GM12864 (cell line): ENCODE data around the gene ERBB4.
"Not testable (repeated sequence)": the region's sequence is repeated elsewhere in the genome, so short reads cannot be mapped to it uniquely, and the experiment has no call there.

ENCODE experiments used
- DNase-seq: peaks from one replicate; pipeline ENCODE4 v3.0.0-alpha.2; 2011; ENCODE audit warnings: low read depth
- H3K4me3 ChIP-seq: 2 replicates; pipeline ENCODE4 v1.5.1; 2011; ENCODE audit warnings: mild to moderate bottlenecking, low read depth, low read length, control low read depth
- TF ChIP-seq, protein P1 (sequence below): IDR thresholded peaks from 2 replicates; pipeline ENCODE4 v1.5.1; 2011; ENCODE audit warnings: low read depth, mild to moderate bottlenecking, moderate library complexity, low read length, control low read depth, inconsistent platforms; ENCODE audit errors: missing control alignments

The ERBB4 gene

DNA sequence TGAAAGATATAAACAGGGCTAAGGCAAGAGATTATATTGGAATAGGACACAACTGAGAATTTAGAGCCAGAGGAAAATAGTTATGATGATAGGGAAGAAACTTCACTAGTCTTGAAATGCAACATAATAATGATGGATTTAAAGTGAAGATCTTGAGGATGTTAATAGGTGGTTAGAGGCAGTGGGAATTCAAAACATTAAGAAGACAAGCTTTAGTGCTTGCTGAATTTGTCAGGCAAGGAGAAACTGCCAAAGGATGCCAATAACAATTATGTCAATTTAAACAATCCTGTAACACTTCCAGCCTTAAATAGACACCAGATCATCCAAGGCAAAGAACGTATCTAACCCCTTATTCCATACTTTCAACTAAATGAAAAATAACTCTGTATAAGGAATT is 330.1 kb downstream of the ERBB4 start:
- no peak overlapping the region for H3K4me3 ChIP-seq
- TF ChIP-seq, protein P1, sequence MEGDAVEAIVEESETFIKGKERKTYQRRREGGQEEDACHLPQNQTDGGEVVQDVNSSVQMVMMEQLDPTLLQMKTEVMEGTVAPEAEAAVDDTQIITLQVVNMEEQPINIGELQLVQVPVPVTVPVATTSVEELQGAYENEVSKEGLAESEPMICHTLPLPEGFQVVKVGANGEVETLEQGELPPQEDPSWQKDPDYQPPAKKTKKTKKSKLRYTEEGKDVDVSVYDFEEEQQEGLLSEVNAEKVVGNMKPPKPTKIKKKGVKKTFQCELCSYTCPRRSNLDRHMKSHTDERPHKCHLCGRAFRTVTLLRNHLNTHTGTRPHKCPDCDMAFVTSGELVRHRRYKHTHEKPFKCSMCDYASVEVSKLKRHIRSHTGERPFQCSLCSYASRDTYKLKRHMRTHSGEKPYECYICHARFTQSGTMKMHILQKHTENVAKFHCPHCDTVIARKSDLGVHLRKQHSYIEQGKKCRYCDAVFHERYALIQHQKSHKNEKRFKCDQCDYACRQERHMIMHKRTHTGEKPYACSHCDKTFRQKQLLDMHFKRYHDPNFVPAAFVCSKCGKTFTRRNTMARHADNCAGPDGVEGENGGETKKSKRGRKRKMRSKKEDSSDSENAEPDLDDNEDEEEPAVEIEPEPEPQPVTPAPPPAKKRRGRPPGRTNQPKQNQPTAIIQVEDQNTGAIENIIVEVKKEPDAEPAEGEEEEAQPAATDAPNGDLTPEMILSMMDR: no peak
- no peak for DNase-seq

DNA sequence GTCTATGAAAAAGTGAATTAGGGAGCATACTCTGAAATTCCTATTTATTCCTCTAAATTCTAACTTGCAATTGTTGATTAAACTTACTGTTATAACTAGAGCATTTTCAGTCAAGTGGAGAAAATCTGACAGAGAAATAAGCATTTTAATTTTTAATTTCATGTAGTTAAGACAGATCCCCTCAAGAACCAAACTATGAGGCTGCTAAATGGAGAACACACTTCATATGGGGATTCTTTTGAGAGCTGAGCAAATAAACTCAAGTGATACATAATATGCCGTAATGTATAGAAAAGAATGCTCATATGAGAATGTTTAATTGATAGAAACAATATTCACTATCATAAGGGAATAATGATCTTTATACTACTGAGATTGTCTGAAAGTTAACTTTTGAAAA is 340.8 kb downstream of the ERBB4 start:
- DNase-seq: no peak
- H3K4me3 ChIP-seq: no peak overlapping the region
- TF ChIP-seq, protein P1: no peak

DNA sequence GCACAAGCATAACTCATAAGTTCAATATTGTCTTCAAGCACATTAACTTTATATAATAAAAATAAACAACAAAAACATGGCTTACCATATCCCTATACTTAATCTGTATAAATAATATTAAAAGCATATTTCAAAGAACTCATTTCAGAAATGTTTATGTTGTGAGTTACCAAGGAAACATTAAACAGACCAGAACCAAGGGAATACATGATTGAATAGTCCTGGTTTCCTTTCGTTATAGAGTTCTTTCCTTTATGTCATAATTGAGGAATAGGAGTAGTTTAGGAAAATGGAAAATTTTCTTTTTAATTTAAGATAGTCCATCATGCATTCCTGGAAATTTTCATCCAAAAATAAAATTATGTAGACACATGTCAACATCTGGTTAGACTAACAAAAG is 343.0 kb downstream of the ERBB4 start:
- H3K4me3 ChIP-seq: no peak overlapping the region
- TF ChIP-seq, protein P1: no peak
- no peak for DNase-seq

DNA sequence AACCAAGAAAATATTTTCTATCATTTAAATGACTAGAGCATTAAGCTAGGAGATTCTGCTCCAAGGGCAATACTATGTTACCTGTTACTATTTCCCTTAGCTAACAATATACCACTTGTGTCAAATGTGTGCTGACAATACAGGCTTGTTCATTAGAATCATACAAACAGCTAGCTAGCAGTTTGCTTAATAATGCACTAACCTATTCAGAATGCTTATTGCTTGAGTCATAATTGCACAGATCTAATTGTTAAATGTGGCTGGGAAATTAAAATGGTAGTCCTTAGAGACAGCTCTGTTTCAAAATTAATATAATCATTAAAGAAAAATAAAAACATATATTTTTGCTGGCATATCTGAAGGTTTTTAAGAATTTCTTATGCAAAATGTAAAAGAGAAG is 344.2 kb downstream of the ERBB4 start:
- no peak overlapping the region for H3K4me3 ChIP-seq

DNA sequence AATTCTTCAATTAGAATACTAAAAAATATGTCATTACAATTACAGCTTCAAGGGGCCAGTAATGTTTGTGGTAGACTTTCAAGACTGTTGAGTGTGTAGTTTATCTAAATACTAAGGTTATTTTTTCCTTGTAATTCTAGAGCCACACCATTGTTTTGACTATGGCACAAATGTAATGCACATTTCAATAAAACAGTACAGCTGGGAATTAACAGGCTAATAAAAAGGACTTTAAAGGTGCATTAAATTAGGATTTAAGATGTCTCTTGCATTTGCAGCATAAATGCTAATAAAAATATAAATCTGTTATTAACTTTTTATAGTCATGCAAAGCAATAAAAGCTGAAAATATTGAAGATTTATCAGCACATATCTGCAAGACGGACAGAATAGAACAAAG is 344.8 kb downstream of the ERBB4 start:
- no peak overlapping the region for H3K4me3 ChIP-seq
- no peak for DNase-seq
- TF ChIP-seq, protein P1: no peak

More for the DNA sequence above, 344.2 kb downstream of the ERBB4 start:
- DNase-seq: no peak
- TF ChIP-seq, protein P1: no peak

DNA sequence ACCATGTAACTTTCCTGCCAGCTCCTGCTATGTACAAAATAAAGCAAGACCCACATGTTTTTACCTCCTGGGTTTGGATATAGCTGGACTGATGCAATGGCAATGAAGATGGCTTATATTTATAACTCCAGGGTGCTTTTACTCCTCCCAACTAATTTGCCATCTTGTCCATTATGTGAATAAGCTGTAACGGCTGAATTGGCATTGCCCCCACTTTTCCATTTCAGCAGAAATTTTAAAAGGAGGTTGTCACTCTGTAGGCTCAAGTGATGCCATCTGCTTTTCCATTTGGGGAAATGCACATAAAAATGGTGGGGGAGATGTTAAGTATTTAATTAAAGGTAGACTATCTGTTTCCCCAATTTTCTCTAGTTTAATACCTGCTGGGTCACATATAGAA is 345.5 kb downstream of the ERBB4 start:
- TF ChIP-seq, protein P1: no peak
- no peak overlapping the region for H3K4me3 ChIP-seq
- DNase-seq: no peak

DNA sequence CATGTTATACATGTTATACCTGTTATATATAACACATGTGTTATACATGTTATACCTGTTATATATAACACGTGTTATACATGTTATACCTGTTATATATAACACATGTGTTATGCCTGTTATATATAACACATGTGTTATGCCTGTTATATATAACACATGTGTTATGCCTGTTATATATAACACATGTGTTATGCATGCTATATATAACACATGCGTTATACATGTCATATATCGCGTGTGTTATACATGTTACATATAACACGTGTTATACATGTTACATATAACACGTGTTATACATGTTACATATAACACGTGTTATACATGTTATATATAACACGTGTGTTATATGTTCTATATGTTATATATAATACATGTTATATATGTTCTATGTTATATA is 347.2 kb downstream of the ERBB4 start:
- H3K4me3 ChIP-seq, DNase-seq: not testable (repeated sequence)

DNA sequence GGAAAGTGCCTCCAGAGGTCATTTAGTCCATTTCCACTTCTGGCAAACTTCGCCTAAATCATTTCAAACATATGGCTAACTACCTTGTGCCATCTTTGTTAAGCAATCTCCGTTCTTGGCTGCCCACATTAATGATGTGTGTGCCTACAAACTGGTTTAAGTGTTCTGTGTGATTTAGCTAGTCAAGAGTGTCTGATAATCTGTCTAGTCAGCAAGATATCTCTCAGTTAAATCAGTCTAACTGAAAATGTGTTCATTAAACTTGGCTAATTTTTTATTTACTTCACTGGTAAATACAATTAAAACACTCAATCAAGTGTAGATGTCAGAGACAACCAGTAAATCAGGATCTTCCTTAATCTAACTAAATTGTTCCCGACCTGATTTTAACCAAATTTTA is 352.4 kb downstream of the ERBB4 start:
- no peak for DNase-seq
- no peak overlapping the region for H3K4me3 ChIP-seq
- TF ChIP-seq, protein P1: no peak
